ENCODE data around the gene ZNF669.

GRCh38 chr1:247145279-247145678, 41.1 kb upstream of the ZNF669 start:
- TF ChIP-seq CTCF (IDR thresholded peaks at IDR 0.05 in 4 of 5, conservative IDR thresholded peaks at IDR 0.05 in 1 of 5) (no peak), POLR2A (IDR thresholded peaks at IDR 0.05) (no peak)

Data from gastrocnemius medialis (tissue), 4 donors.